NCI-H226 (cell line): ENCODE measurements around the gene SNAPC3.
"Not testable (repeated sequence)": the region's sequence is repeated elsewhere in the genome, so short reads cannot be mapped to it uniquely, and the experiment has no call there.

Experiments
- DNase-seq: peaks from one replicate; pipeline ENCODE4 v3.0.0-alpha.2; 2015

The SNAPC3 gene

DNA sequence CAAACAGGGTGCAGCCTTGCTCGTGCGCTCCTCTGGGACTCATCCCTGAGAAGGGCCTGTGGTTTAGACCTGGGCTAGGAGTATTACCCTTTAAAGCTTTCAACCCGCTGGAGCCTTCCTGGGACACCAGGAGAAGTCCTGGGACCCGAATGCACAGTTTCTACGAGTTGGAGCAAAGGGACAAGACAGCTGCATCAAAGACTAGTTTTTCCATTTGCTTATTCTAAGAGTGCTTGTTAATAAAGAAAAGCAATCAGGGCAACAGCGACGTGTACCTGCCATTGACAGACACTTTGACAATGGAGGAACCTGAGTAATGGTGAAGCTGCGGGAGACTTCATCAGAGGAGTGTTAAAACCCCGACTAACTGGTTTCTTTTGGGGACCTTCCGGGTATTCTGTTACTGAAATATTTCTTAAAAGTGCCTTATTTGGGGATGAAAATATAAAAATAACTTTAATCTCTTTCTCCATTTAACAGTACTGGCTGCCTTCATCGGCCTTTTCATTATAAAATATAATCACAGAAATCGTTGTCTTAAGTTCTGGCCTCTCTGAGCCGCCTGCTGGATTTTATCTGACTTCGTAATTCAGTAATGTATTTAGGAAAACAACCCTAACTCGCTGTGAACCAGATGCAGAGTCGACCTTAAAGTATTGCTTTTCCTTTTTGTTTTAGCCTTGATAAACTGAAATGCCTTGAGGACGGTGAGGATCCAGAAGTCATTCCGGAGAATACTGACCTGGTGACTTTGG is 732 bp downstream of the SNAPC3 start:
- DNase-seq, result no peak

DNA sequence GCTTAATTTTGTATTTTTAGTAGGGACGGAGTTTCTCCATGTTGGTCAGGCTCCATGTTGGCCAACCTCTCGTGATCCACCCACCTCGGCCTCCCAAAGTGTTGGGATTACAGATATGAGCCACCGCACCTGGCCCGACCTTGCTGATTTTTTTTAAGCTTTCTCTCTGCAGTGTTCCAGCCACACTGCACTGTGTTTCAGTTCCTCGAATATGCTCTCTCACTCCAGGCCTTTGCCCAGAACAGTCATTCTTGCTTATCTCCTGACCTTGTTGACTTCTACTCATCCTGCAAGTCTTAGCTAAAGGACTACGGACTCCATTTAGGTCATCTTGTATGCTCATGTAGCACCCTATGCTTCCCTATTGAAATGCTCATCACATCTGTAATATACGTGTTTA is 3.3 kb downstream of the SNAPC3 start:
- no peak for DNase-seq

DNA sequence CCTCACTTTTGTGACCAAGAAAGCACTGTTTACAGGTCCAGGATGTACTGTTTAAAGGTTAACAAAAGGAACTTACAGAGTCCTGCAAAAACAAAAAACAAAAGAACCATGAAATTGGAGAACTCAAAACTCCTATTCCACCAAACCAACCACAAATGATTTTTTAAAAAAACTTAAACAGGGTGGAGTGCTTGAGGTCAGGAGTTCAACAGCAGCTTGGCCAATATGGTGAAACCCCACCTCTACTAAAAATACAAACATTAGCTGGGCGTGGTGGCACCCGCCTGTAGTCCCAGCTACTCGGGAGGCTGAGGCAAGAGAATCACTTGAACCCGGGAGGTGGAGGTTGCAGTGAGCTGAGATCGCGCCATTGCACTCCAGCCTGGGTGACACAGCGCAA is 5.0 kb downstream of the SNAPC3 start:
- DNase-seq, result not testable (repeated sequence)

DNA sequence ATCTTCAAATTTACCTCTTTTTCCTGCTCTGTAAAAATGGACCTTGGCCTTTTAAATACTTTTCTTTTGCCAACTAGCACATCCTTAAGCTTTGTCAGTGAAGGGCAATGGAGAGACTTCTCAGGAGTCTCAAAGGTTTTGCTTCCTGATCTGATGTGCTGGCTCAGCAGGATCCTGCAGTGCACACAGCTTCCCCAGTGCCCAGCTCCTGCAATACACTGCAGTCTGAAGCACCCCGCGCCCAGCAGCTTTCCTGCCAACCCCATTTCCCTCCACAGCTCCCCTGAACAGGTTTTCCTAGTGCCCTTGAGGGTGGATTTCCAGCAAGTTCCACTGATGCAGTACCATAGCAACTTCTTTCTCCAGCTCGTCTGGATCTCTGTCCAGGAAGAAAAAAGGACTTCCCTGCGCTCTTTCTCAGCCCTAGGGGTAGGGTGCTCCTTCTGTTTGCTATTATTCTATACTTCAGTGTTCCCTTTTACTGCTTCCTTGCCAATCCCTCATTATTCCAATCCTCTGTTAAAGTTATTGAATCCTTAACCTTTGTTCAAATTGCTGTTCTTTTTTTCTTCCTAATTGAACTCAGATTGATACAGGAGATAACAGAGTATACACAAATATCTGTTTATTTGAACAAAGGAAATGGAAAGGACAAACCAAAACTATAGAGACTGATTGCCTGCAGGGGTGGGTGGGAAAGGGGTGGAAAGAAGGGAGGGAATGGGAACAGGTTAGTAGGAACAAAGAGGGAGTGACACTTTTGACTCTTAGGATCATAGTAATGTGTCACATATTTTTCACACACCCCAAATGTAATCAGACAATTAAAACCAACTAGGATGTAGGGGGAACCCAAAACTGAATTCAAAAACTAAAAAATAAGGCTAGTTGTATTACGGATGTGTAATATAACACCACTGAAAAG is 8.5 kb downstream of the SNAPC3 start:
- DNase-seq, result no peak

DNA sequence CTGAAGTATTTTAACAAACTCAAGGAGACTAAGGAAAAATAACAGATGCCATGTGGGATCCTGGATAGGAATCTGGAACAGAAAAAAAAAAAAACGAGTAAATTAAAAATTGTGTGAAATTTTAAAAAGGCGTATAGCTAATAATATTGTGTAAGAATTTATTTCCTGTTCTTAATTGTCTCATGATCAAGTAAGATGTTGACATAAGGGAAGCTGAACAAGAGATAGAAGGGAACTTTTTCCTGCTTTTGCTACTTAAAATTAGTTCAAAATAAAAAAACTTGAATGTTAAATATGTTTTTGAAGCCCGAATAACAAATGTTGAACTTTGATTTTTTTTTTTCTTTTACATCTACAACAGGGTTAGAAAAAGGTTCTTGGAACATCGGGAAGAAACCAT is 10.5 kb downstream of the SNAPC3 start:
- DNase-seq, result no peak

DNA sequence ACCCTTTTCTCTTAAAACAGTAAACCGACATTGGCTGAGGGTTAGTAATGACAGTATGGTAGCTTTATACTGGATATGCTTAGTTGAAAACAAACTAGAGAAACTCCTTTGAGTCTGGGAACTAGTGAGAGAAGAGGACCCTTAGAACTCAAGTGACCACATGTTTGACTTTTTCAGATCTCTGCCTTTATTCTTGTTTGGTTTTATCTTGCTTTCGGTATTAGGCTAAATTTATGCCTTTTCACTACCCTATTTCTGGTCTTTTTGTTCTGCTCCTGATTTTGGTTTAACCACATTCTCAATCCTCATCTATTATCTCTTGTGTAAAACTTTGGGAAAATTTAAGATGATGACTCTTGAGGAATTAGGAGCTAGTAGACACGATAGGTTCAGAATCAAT is 11.0 kb downstream of the SNAPC3 start:
- DNase-seq, result no peak

DNA sequence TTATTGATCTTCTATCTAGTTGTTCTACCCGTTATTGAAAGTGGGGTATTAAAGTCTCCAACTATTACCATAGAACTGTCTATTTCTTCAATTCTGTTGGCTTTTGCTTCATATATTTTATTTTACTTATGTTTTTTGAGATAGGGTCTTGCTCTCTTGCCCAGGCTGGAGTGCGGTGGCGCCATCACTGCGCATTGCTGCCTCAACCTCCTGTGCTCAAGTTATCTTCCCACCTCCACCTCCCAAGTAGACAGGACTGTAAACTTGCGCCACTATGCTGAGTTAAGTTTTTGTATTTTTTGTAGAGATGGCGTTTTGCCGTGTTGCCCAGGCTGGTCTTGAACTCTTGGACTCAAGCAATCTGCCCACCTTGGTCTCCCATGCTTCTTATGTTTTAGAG is 16.2 kb downstream of the SNAPC3 start:
- DNase-seq, result no peak

DNA sequence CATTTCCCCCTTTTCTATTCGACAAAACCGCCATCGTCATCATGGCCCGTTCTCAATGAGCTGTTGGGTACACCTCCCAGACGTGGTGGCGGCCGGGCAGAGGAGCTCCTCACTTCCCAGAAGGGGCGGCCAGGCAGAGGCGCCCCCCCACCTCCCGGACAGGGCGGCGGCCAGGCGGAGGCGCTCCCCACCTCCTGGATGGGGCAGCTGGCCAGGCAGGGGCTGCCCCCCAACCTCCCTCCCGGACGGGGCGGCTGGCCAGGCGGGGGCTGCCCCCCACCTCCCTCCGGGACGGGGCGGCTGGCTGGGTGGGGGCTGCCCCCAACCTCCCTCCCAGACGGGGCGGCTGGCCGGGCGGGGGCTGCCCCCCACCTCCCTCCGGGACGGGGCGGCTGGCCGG is 19.2 kb downstream of the SNAPC3 start:
- DNase-seq, result not testable (repeated sequence)

DNA sequence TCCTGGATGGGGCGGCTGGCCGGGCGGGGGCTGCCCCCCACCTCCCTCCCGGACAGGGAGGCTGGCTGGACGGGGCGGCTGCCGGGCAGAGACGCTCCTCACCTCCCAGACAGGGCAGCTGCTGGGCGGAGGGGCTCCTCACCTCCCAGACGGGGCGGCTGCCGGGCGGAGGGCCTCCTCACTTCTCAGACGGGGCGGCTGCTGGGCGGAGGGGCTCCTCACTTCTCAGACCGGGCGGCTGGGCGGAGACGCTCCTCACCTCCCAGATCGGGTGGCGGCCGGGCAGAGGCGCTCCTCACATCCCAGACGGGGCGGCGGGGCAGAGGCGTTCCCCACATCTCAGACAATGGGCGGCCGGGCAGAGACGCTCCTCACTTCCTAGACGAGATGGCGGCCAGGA is 19.6 kb downstream of the SNAPC3 start:
- DNase-seq, result not testable (repeated sequence)

DNA sequence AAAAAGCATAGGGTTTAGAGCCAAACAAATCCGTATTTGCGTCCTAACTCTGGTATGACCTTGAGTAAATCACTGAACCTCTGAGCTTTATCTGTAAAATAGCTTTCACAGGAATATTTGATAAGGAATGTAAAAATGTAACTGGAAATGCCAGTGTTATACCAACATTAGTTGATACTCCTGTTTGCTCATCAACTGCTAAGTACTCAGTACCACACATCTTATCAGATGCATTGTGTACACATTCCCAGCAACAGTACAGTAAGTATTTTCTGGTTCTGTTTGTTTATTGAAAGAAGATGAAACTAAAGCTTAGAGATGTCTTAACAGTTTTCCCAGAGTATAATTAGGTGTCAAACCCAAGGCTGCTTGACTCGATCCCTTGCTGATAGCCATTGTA is 21.5 kb downstream of the SNAPC3 start:
- no peak for DNase-seq

DNA sequence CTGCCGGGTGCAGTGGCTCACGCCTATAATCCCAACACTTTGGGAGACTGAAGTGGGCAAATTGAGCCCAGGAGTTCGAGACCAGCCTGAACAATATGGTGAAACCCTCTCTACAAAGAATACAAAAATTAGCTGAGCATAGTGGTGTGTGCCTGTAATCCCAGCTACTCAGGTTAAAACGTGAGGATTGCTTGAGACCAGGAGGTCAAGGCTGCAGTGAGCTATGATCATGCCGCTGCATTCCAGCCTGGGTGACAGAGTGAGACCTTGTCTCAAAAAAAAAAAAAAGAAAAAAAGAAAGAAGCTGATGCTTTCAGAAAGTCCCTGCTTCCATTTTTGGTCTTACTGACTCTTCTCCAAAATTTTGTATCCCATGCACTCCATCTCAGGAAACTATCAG is 31.3 kb downstream of the SNAPC3 start:
- no peak for DNase-seq

DNA sequence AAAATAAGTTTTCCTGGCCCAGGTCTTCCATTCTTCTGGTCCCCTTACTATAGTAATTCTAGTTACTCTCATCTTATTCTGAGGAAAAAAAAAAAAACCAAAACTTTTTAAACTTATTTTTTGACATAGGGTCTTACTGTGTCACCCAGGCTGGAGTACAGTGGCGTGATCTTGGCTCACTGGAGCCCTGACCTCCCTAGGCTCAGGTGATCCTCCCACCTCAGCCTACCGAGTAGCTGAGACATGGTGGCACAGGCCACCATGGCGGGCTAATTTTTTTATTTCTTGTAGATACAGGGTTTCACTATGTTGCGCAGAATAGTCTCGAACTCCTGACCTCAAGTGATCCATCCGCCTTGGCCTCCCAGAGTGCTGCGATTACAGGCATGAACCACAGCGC is 38.4 kb downstream of the SNAPC3 start:
- DNase-seq, result no peak

DNA sequence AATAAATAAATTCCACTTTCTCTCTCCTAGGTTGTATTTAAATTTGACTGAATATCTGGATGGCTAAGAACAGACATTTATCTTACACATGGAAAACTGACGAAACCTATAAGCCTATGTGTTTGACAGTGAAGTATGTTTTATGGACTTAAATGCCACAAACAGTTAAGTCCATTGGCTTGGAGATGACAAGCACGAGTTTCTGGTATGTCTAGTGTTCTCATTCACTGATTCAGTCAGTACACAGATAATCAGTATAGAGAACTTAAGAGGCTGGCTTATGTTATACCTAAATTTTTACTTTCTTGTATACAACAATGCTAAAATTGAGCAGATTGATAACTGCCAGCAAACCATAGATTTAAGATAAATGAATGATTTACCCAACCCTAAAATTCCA is 38.9 kb downstream of the SNAPC3 start:
- DNase-seq, result no peak

DNA sequence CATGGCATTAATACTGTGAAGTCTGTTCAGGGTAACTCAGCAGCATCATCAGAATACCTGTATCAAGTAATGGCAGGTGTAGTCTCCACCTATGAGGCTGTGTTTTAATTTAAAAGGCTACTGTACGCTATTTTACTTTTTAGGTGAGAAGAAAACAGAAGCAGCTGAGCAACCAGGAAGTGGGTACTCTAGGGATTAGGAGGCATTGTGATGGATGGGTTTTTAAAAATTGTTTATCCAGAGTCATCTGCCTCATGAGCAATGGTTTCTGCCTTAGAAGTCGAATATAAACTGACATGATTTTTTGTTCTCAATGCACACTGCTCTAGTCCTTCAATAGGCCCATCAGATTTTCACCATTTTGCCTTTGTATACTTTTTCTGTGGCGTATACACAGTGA is 45.5 kb downstream of the SNAPC3 start:
- DNase-seq, result no peak

DNA sequence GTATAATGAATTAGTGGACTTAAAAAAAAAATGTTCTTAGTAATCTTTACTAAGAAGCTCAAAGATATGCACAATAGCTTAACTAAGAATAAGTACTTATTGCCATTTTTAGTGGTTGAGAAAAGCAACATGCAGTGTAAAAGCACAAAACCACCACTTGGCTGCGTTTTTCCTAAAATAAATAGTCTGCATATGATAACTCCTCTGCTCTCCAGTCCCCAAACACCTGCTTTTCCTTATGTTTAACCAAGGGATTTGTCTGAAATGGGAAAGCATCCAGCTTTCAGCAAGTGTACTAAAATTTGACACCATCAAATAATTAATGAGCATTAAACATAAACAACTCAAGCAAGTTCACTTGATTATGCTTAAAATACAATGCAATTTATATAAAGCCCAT is 46.7 kb downstream of the SNAPC3 start:
- no peak for DNase-seq

DNA sequence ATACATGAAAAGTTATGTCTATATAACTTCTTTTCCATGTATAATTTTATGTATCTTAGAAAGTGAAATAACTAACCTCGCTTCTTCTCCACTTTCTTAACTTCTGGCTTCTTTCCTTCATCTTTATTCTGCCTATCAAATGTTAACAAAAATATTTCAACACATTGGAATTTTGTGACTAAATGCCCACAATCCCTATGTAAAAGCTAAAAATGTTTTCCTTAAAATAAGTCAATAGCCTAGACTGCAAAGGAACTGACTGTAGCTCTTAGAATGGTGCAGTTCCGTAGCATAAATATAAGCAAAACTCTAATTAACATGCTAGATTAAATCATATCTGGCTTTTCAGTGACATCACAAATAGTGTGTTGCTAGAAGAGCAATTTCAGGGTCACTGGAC is 47.2 kb downstream of the SNAPC3 start:
- DNase-seq, result no peak

DNA sequence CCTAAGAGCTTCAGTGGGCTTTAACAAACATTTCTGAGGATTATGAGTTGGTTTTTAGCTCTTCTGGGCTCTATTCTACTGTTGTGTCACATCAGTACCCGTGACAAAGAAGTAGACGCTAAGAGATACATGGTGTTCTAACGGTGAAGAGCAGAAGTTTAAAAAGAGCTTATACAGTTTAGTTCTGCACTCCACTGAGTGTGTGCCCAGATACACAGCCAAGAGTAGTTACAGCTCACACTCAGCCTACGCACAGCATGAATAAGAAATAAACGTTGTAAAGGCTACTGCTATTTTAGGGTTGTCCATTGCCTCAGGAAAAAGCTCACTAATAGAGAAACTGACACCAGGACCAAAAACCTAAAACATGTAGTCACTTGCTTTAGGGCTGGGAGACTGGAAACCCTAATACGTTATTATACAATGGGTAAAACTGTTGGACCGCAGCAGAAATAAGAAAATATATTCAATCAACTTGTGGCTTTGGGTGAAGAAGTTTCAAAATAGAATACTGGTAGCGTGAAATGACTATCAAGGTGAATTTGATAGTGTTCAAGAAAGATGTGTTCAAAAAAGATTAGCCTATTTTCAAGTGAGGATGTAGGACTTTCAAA is 53.4 kb downstream of the SNAPC3 start:
- no peak for DNase-seq

DNA sequence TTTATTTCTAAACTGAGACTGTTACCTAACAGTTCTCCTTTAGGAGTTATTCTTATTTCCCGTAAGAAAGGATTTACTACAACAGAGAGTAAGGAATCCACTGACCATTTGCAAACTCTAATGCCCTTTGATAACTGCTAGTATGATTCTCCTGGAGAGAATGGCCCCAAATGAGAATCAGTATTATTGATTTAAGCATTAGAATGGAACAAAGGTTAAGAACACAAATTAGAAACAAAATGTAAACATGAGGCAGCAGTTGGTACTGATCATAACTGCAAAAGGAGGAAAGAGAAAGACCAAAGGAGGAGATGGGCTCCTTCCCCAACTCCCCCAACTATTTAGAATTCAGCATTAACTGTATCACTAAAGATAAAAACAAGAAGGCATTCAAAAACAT is 57.4 kb downstream of the SNAPC3 start:
- no peak for DNase-seq

DNA sequence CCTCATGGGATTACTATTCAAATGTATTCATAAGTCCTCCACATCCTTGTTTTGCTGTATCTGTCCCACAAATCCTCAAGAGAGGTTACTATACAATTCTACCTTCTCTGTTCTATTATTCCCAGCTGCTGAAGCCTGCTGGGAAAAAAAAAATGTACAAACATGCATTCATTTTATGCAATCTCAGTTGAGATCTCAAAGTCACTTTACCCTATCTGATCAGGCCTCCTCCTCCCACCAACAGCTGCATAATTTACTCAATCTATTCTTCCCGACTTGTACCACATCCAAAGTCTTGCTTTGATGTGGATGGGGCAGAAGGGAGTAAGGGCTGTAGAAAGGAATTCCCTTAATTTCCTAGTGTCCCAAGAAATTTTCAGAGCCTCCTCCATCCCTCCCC is 59.5 kb downstream of the SNAPC3 start:
- DNase-seq, result no peak

DNA sequence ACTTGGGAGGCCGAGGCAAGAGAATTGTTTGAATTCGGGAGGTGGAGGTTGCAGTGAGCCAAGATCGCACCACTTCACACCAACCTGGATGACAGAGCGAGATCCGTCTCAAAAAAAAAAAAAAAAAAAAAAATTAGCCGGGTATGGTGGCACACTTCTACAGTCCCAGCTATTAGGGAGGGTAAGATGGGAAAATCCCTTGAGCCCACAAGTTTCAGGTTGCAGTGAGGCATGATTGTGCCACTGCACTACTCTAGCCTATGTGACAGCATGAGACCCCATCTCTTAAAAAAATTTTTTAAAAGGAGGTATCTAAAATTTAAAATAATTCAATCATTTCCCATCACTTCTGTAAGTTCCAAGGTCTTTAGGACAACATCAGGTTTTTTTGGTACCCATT is 62.1 kb downstream of the SNAPC3 start:
- DNase-seq, result no peak

DNA sequence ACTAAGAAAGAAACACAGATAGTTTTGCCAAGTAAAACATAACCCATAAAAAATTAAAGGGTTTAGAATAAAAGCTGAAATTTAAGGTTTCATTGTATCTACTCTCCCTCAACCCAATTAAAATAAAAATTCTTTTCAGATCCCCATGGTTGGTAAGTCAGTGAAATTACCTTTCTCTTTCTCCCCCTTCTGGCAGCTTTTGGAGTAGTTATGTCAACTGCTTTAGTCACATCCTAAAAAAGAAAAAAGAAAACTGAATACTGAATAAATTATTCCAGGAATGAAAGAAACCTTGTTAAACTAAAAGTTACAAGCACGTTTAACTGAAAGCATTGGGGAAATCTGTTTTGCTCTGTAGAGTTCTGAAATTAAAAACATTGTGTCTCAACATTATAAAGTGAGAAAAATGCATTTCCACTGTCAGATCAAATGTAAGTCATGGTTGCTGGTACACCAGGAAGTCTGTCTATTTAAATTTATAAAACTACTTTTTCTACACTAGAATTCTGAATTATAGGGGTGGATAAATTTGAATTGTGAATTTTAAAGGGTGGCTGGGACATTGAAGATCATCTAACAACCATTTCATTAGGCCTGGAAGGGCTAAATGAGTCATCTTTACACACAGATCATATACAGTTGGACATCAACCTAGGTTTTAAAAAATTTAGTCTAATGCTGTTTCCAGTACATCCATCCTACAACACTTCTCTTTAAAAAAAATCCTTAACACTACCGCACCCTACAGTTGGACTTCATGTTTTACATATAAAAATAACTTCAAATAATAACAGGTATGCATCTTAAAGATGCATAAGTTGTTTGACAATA is 63.4 kb downstream of the SNAPC3 start:
- DNase-seq, result no peak

DNA sequence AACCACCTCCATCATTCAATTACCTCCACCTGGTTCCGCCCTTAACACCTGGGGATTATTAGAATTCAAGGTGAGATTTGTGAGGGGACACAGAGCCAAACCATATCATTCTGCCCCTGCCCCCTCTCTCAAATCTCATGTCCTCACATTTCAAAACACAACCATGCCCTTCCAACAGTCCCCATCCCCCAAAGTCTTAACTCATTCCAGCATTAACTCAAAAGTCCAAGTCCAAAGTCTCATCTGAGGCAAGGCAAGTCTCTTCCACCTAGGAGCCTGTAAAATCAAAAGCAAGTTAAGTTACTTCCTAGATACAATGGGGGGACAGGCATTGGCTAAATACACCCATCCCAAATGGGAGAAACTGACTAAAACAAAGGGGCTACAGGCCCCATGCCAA is 69.3 kb downstream of the SNAPC3 start:
- no peak for DNase-seq
